HG03135 (cell line): ENCODE data around the gene TMC1.
"Not testable (repeated sequence)": the region's sequence is repeated elsewhere in the genome, so short reads cannot be mapped to it uniquely, and the experiment has no call there.

Experiments
- ATAC-seq: cut with Tn5 transposase; IDR thresholded peaks from one replicate; pipeline ENCODE4 v1.9.1; 2021; ENCODE audit warnings: mild to moderate bottlenecking, moderate library complexity; ENCODE audit not compliant: unreplicated experiment

The TMC1 gene

GRCh38 chr9:72808446-72808768, 287.0 kb downstream of the TMC1 start:
- no peak for ATAC-seq

GRCh38 chr9:72809586-72809985, 288.2 kb downstream of the TMC1 start:
- no peak for ATAC-seq

DNA sequence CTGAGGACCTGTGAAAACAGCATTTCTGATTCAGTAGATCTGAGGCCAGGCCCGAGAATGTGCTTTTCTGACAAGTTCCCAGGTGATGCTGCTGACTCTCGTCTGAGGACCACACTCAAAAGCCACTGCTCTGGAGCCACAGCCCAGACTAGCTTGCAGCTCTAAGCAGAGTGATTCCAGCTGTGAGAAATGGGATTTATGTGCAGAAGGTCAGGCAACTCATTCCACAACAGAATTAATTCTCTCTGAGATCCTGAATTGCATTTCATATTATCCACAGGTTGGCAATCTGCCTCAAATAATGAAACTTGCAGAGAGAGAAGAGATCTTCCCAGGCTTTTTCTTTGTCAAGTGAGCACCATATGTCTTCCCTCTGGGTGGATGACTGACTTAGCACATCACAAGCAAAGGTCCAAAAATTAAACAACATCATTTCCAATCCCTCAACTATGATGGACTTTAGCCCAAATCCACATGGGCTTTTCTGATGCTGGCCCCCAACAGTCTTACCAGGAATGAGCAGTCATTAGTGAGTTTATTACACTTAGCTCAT, 291.2 kb downstream of the TMC1 start:
- no peak for ATAC-seq

GRCh38 chr9:72813544-72813943, 292.1 kb downstream of the TMC1 start:
- ATAC-seq, result no peak

DNA sequence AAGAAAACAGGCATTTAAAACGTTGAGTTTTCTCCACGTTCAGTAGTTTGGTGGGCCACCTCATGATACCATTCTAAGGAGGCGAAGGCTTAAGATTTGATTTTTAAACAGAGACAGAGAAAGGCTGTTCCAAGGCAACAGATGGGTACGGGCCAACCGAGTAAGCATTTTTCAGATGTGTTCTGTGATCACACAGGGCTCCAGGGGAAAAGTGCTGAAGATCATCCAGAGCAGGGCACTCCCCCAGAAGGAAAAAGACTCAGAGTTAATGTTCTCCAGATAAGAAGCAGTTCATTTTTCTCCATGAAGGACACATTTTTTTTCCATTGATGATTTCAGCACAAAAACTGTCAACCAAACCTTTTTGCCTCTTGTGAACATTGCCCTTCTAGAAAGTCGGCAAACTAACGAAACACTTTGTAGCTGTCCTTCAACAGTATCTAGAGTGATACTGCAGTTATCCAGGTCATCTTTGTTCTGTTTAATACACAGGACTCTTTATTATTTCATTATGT, 292.7 kb downstream of the TMC1 start:
- no peak for ATAC-seq

GRCh38 chr9:72816666-72817065, 295.3 kb downstream of the TMC1 start:
- ATAC-seq, result no peak

- no peak for ATAC-seq
These were observed 296.0 kb downstream of the TMC1 start for GRCh38 chr9:72817413-72817812.

DNA sequence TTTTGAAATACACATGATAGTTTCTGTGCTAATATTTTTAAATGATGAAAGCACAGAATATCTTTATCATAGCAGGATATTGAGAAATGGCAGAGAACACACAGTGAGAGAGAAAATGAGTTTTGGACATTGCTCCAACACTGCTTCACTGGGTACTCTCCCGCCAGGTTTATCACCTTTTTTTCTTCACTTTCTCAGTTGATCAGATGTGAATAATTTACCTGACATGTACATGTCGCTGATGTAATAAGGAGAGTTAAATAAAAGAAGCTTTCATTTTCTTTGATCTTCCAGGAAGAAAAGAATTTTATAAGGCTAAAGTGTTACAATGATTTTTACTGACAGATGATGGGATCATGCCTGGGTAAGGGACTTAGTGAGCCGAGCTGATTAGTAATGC, 297.0 kb downstream of the TMC1 start:
- no peak for ATAC-seq

GRCh38 chr9:72823971-72824370, 302.6 kb downstream of the TMC1 start:
- no peak for ATAC-seq

DNA sequence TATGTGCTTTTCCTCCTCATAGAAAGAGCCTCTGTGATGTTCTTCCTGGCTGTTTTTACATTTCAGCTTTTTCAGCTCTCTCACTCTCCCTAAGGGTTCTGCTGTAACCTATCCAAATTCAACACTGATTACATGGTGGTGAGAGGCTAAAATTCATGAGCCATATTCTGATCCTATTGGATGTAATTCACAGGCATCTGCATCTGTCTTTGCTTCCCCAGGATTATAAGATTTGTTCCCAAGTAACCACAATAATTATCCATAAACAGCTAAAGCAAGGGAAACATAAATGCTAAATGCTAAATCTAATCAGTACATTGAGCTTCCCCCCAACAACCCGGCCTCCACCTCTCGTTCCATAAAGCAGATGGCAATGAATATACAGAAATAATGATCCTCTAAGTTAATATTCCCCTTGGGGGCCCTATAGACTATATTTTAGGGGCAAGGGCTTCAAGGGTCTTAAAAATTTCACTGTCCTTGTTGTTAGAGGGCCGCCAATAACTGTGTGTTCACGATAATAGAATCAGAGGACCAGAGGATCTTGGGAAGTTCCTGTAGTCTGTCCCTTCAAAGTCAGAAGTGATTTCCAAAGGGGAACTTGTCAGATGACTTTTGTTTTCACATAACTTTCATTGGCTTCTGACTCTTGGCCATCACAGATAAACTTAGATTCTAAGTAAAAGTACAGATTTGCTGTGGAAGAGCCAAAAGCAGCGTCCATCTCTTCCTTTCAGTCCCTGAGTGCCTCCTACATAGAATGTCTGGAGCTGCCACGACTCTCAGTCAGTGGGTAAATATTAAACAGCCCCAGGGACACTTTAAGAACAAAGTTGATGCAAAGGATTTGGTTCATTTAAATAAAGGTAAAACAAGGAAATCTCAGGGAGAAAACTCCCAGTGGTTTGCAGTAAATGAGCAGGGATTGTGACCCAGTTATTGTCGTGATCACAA, 305.9 kb downstream of the TMC1 start:
- ATAC-seq, result no peak

DNA sequence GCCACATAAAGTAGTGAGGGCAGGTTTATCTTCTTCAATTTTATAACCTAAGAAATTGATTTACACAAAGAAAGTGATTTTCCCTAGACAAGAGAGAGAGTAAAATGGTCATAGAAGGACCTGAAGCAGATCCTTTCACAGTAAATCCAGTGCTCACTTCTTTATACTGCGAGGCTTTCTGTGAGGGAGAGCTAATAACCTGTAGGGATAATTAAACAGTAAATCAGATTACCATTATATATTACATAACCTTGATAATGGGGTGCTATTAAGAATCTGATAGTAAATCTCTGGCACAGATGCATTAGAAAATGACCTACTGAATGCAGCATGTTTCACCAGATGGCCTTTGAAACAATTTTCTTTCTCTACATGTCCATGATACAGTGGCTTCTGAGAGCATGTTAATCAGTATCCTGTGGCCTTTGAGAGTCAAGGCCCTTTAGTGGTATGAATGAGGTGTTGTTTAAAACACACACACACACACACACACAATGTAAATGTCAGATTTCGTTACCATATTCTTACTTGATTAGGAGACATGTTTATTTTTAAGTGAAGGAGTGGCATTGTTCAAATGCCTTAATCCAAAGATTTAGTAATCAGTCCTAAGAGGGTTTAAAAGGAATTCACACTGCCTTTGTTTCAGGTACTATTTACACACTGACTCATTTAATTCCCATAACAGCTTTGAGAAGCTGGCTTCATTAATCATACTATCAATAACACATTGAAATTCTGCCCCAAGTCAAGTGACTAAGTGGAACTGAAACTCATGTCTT, 306.7 kb downstream of the TMC1 start:
- ATAC-seq, result no peak

DNA sequence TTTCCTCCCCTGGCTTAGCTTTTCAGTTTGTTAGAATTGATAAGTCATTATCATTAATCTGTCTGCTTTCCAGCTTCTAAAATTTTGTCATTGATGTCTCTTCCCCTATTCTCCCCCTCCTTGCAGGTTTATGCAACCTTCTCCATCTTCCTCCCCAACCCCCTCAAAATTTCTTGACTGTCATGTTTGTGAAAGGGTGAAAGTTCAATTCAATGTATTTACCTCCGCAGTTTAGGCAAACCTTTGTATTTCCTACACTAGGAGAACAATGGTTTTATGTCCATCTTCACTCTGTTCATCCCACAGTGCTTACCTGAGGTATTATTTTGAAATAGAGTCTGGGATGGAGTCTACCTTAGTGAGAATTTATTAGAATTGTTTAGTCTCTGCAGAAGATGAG, 313.6 kb downstream of the TMC1 start:
- ATAC-seq, result no peak

DNA sequence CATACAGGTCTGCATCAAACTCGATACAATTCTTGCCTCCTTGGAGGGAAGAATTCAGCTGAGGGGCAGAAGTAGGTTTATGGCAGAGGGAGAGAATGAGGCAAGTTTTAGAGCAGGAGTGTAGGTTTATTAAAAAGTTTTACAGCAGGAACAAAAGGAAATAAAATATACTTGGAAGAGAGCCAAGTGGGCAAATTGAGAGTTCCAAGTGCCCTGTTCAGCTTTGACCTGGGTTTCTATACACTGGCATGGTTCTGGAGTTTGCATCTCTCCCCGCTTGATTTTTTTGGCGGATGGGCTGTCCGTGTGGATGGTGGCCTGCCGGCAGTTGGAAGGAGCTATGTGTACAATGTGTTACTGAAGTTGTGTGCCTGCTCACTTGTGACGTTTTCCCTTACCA, 315.4 kb downstream of the TMC1 start:
- ATAC-seq, result no peak

GRCh38 chr9:72839085-72839484, 317.7 kb downstream of the TMC1 start:
- ATAC-seq, result no peak

- no peak for ATAC-seq
These were observed 322.4 kb downstream of the TMC1 start for GRCh38 chr9:72843520-72844439.

GRCh38 chr9:72844440-72844768, 323.0 kb downstream of the TMC1 start:
- ATAC-seq, result no peak

DNA sequence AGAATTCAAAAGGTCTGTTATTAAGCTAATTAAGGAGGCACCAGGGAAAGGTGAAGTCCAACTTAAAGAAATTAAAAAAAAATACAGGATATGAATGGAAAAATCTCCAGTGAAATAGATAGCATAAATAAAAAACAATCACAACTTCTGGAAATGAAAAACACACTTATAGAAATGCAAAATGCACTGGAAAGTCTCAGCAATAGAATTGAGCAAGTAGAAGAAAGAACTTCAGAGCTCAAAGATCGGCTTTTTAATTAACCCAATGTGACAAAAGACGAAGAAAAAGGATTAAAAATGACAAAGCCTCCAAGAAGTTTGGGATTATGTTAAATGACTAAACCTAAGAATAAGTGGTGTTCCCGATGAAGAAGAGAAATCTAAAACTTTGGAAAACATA, 323.6 kb downstream of the TMC1 start:
- ATAC-seq, result not testable (repeated sequence)

DNA sequence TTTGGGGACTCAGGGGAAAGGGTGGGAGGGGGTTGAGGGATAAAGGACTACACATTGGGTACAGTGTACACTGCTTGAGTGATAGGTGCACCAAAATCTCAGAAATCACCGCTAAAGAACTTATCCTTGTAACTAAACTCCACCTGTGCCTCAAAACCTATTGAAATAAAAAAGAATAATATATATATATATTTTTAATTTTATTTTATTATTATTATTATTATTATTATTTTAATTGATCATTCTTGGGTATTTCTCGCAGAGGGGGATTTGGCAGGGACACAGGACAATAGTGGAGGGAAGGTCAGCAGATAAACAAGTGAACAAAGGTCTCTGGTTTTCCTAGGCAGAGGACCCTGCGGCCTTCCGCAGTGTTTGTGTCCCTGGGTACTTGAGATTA, 328.8 kb downstream of the TMC1 start:
- not testable (repeated sequence) for ATAC-seq

- ATAC-seq, result no peak
These were observed 333.9 kb downstream of the TMC1 start for GRCh38 chr9:72855321-72855720.

- no peak for ATAC-seq
These were observed 334.6 kb downstream of the TMC1 start for GRCh38 chr9:72855890-72856523.
